Heart right ventricle (tissue), 16 donors: ENCODE measurements around the gene MOB3B. TPM values are rescaled to one million over a fixed set of nuclear protein-coding genes. Genes with fewer than 3 reads are reported as not detected.

Experiments used
- ATAC-seq, 8 donors: fragments of 200-7000 bp; cut with Tn5 transposase; one replicate each; pipeline ENCODE4 v1.9.1; 2020; ENCODE audit warnings: mild to moderate bottlenecking in 8 of 8, moderate library complexity in 8 of 8, moderate number of reproducible peaks in 1 of 8
- DNase-seq, 2 donors: peaks; one replicate each; pipeline ENCODE4 v3.0.0-alpha.2; 2020
- H3K27ac ChIP-seq, 10 donors: fragments of 200-600 bp; sonication (generic) in 2 of 10; one replicate each; pipeline versions ENCODE4 v1.5.0 to v1.8.0; 2020 to 2022; ENCODE audit warnings: mild to moderate bottlenecking in 3 of 10
- H3K27me3 ChIP-seq, 7 donors: fragments of 200-600 bp; one replicate each; pipeline ENCODE4 v1.8.0; 2021 to 2022; ENCODE audit warnings: mild to moderate bottlenecking in 2 of 7
- H3K36me3 ChIP-seq, 9 donors: fragments of 200-600 bp; sonication (generic) in 1 of 9; one replicate each; pipeline versions ENCODE4 v1.5.0 to v1.8.0; 2020 to 2022; ENCODE audit warnings: mild to moderate bottlenecking in 2 of 9
- H3K4me1 ChIP-seq, 9 donors: fragments of 200-600 bp; sonication (generic) in 1 of 9; one replicate each; pipeline versions ENCODE4 v1.5.0 to v1.8.0; 2020 to 2022; ENCODE audit warnings: mild to moderate bottlenecking in 4 of 9
- H3K4me3 ChIP-seq, 10 donors: fragments of 200-600 bp; sonication (generic) in 2 of 10; one replicate each; pipeline versions ENCODE4 v1.5.0 to v1.8.0; 2020 to 2022; ENCODE audit warnings: mild to moderate bottlenecking in 7 of 10, moderate library complexity in 2 of 10
- H3K9me3 ChIP-seq, 11 donors: fragments of 200-600 bp in 10 of 11; sonication (generic) in 2 of 11; one replicate each; pipeline versions ENCODE4 v1.5.0 to v1.8.0; 2013 to 2022; ENCODE audit warnings: mild to moderate bottlenecking in 2 of 11, control low read depth in 1 of 11, moderate library complexity in 1 of 11
- CTCF ChIP-seq, 9 donors: fragments of 200-600 bp; sonication (generic) in 2 of 9; IDR thresholded peaks; one replicate each; pipeline versions ENCODE4 v1.5.0 to v1.8.0; 2021 to 2022; ENCODE audit warnings: antibody characterized with exemption in 9 of 9, mild to moderate bottlenecking in 5 of 9, moderate library complexity in 1 of 9
- WGBS, 2 donors: extraction: QIAGEN DNeasy Blood & Tissue Kit; methylation state at CpG; one replicate each; pipeline ENCODE4 v1.1.7; 2013; ENCODE audit warnings: inconsistent platforms in 1 of 2; 5-methylcytosine and 5-hydroxymethylcytosine counted together
- intact Hi-C, 10 donors: fragments of 100-400 bp; cut with DNase I; formaldehyde crosslinking; loops; one replicate each; pipeline versions ENCODE4 v1.11.1 to v1.14.2; 2022
- polyA plus RNA-seq, 2 donors: library from polyadenylated mRNA; stranded (reverse); fragments of 200-250 nt; gene quantifications; one replicate each; pipeline ENCODE4 v1.2.3, GENCODE V29; 2013
- total RNA-seq, 10 donors: library from RNA; stranded (reverse); fragmentation: NEBNext Ultra II Directional in 3 of 10; extraction: Animal tissue kit (Norgen Biotek cat#: 25700) in 3 of 10; gene quantifications; one replicate each; pipeline versions ENCODE4 v1.2.1 to v1.2.4, GENCODE V29; 2021 to 2023
- donor health status: Arrhythmogenic right ventricular cardiomyopathy.
- donor health status: ischemic (EF 13 %, LVEDD 7.1; RV severe dilation, severe dysfunction).
- donor health status: healthy with polysubstance abuse.
- donor health status: DM: no; HTN: yes; CAD: no.
- donor health status: DM: no; HTN: no; CAD: no.
- donor health status: ischemic (EF 25% LVEDD 6.9; RV normal size, moderate dysfunction).
- donor health status: ischemic (EF 25% LVEDD 5.7; RV mildly dilated, moderate dysfunction).
- donor health status: healthy.
- donor health status: DM: yes; HTN: yes; CAD: no.
- donor health status: Ischemic cardiomyopathy.
- donor health status: ischemic (EF 35%, LVEDD 5.7; RV mildly dilated, moderate dysfunction).
- donor health status: nonischemic (EF 11% LVEDD 7.7; RV severe dilation, severe dysfunction).
- donor health status: DM: yes; HTN: yes; CAD: no.
- donor health status: PGD.
- donor health status: ischemic (EF 29% LVEDD 5.4; RV normal size, mild dysfunction).
- donor health status: nonischemic (EF 23%, LVEDD 6.1; RV moderate dilation, normal function).

MOB3B gene
- total and polyA plus RNA-seq, 12 donors, result 0.39 to 2.3 (median 1.3) TPM

DNA sequence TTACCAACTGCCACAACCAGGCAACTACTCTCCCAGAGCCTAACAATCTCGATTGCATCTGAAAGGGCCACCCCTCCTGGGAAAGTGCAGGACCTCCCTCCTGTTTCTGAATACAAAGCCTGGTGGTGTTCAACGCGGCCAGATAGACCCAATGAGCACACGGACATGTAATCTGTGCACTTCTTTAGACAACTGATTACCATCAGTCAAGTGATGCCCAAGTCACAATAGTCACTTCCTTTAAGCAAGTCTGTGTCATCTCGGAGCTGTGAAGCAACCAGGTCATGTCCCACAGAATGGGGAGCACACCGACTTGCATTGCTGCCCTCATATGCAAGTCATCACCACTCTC is 42.9 kb upstream of the MOB3B start:
- intact Hi-C loops, result no loop called here
- no peak for TF ChIP-seq CTCF (IDR thresholded peaks at IDR 0.05)
- DNase-seq (peak in 1 of 2 donors; percentile 51), ATAC-seq (peak; percentile 17 to 46 (median 28))
- H3K27ac ChIP-seq, result peak overlapping the region; percentile 89 to 99 (median 94)
- no peaks in the 10 kb centered on the region for H3K9me3 ChIP-seq
- 3% methylated on average over 6 of the region's 6 CpGs for WGBS, 2 donors
- H3K4me1 ChIP-seq, result peaks cover 2 to 53% (median 22%) of the 10 kb centered on the region in 9 donors
- no peaks in the 10 kb centered on the region for H3K36me3 ChIP-seq
- no peaks in the 10 kb centered on the region for H3K27me3 ChIP-seq
- peak overlapping the region; percentile 63 to 95 (median 82) for H3K4me3 ChIP-seq

- Histone ChIP-seq H3K4me1 (peaks cover 2 to 54% (median 22%) of the 10 kb centered on the region in 9 donors), H3K27me3 (no peaks in the 10 kb centered on the region), H3K4me3 (peak overlapping the region in 9 of 10 donors; percentile 63 to 95 (median 83)), H3K9me3 (no peaks in the 10 kb centered on the region), H3K36me3 (peaks cover 0 to 1% (median 0%) of the 10 kb centered on the region in 9 donors), H3K27ac (peak overlapping the region; percentile 89 to 99 (median 94))
- intact Hi-C loops, result no loop called here
- WGBS, 2 donors, result 41 to 45% methylated on average over 3 of the region's 3 CpGs
- no peak for TF ChIP-seq CTCF (IDR thresholded peaks at IDR 0.05)
- ATAC-seq (no peak), DNase-seq (no peak)
These were observed 42.4 kb upstream of the MOB3B start for GRCh38 chr9:27572061-27572460.

GRCh38 chr9:27571011-27571410 is 41.4 kb upstream of the MOB3B start:
- peak overlapping the region in 1 of 10 donors; percentile 83 for H3K4me3 ChIP-seq
- peaks cover 0 to 12% (median 4%) of the 10 kb centered on the region in 9 donors for H3K36me3 ChIP-seq
- H3K27ac ChIP-seq, result peak overlapping the region in 8 of 10 donors; percentile 89 to 99 (median 96)
- no peak for ATAC-seq
- no peak for TF ChIP-seq CTCF (IDR thresholded peaks at IDR 0.05)
- no peak for DNase-seq
- intact Hi-C loops, result no loop called here
- no peaks in the 10 kb centered on the region for H3K9me3 ChIP-seq
- peaks cover 2 to 64% (median 22%) of the 10 kb centered on the region in 9 donors for H3K4me1 ChIP-seq
- WGBS, 2 donors, result 74 to 75% methylated on average over 4 of the region's 4 CpGs
- no peaks in the 10 kb centered on the region for H3K27me3 ChIP-seq

- intact Hi-C loops, result no loop called here
- ATAC-seq (no peak), DNase-seq (no peak)
- H3K9me3 ChIP-seq, result no peaks in the 10 kb centered on the region
- H3K27ac ChIP-seq, result peak overlapping the region in 5 of 10 donors; percentile 4 to 99 (median 11)
- peaks cover 2 to 73% (median 22%) of the 10 kb centered on the region in 9 donors for H3K4me1 ChIP-seq
- no peaks in the 10 kb centered on the region for H3K27me3 ChIP-seq
- H3K4me3 ChIP-seq, result no peak overlapping the region
- no peak for TF ChIP-seq CTCF (IDR thresholded peaks at IDR 0.05)
- peaks cover 0 to 28% (median 8%) of the 10 kb centered on the region in 9 donors for H3K36me3 ChIP-seq
- WGBS, 2 donors, result 54 to 74% methylated on average over 2 of the region's 2 CpGs
These were observed 39.8 kb upstream of the MOB3B start for GRCh38 chr9:27569406-27569805.
